Activated CD8-positive, alpha-beta T cell treated with anti-CD3 and anti-CD28 coated beads for 36 hours (primary cell): ENCODE measurements around the gene ATXN2L. TPM values are rescaled to one million over a fixed set of nuclear protein-coding genes. Genes with fewer than 3 reads are reported as not detected.

Experiments used
- ATAC-seq: fragments of 200-7000 bp; cut with Tn5 transposase; one replicate; pipeline ENCODE4 v1.10.0; 2021; ENCODE audit warnings: mild to moderate bottlenecking, moderate library complexity
- CTCF ChIA-PET: fragments of 350-600 bp; sonication (Branson Sonifier 250); formaldehyde crosslinking; loops from one replicate; lab custom pipeline; 2021; ENCODE audit warnings: antibody characterized with exemption; lab: Charles Lee
- POLR2A ChIA-PET: fragments of 350-600 bp; sonication (Branson Sonifier 250); formaldehyde crosslinking; loops from one replicate; lab custom pipeline; 2021; ENCODE audit warnings: antibody characterized with exemption; lab: Charles Lee
- DNase-seq: peaks from one replicate; pipeline ENCODE4 v3.0.0-alpha.2; 2020
- H3K27ac Mint-ChIP-seq: one replicate; pipeline ENCODE4 v1.8.0; 2021; ENCODE audit warnings: mild to moderate bottlenecking, mixed read lengths
- H3K27me3 Mint-ChIP-seq: one replicate; pipeline ENCODE4 v1.8.0; 2021; ENCODE audit warnings: mixed read lengths
- H3K36me3 Mint-ChIP-seq: one replicate; pipeline ENCODE4 v1.8.0; 2021; ENCODE audit warnings: low read depth, mixed read lengths
- H3K4me1 Mint-ChIP-seq: one replicate; pipeline ENCODE4 v1.8.0; 2021; ENCODE audit warnings: low read depth, mixed read lengths
- H3K4me3 Mint-ChIP-seq: one replicate; pipeline ENCODE4 v1.8.0; 2021; ENCODE audit warnings: mild to moderate bottlenecking, moderate library complexity, mixed read lengths
- H3K9me3 Mint-ChIP-seq: one replicate; pipeline ENCODE4 v1.8.0; 2021; ENCODE audit warnings: mixed read lengths
- intact Hi-C: fragments of 100-400 bp; cut with micrococcal nuclease; formaldehyde crosslinking; loops from one replicate; pipeline ENCODE4 v1.10.0; 2022
- total RNA-seq, 2 experiments: library from RNA; stranded (reverse); gene quantifications; one replicate each; pipeline ENCODE4 v1.2.3, GENCODE V29; 2021
- TF ChIP-seq, protein P1 (sequence below): fragments of 200-600 bp; IDR thresholded peaks from one replicate; pipeline ENCODE4 v1.8.0; 2022; ENCODE audit warnings: antibody characterized with exemption, mild to moderate bottlenecking

ATXN2L gene
- total RNA-seq, 2 experiments from 2014 or later: 322 to 333 TPM

DNA sequence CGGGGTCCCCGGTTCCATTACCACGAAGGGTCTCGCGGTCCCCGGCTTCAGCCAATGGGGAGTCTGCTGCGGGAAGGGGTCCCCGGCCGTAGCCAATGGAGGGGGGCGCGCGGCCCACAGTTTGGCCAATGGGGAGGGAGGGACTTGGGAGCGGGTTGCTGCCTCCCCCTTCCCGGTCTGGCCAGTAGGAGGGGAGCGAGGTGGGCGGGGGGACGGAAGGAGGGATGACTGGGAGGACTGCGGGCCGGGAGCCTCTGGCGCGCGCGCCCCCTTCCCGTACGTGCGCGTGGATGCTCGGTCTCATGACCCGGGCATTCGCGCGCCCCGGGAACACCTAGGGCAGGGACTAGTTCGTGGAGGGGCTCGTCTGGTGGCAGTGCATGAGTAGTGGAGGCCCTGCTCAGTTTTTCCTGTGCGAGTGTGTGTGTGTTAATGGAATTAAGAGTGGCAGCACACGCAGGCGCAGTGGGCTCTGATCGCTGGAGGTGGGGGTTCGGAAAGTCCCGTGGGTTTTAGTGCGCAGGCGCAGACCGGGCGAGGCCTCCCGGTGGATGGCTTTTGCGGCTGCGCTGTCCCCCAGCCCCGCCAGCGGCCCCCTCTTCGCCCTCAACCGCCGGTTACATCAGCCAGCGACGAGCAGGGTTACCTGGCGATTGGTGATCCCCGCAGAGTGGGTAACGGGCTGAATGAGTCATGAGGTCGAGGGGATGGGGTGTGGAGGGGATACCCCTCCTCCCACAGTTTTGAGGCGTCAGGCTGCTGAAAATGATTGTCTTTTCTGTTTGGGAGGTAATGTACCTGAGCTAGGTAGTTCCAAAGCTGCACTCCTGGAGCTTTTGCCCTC lies 1.3 kb downstream of the ATXN2L start:
- H3K36me3 Mint-ChIP-seq: peaks cover 69% of the 10 kb centered on the region
- peak overlapping the region; percentile 99 for H3K4me3 Mint-ChIP-seq
- no peaks in the 10 kb centered on the region for H3K9me3 Mint-ChIP-seq
- H3K27me3 Mint-ChIP-seq: no peaks in the 10 kb centered on the region
- intact Hi-C loops: loop anchor here (1.0 to 5.0 kb wide), 2 partner anchors 22 to 332 kb away; partner anchors contain the start of genes APOBR, CLN3 and TUFM
- ATAC-seq (peak; percentile 78), DNase-seq (peak; percentile 98)
- peaks cover 53% of the 10 kb centered on the region for H3K4me1 Mint-ChIP-seq
- POLR2A ChIA-PET: interaction anchor here (0.7 to 20.4 kb wide), 9 partner anchors 8 to 330 kb away, joined by 3 to 485 read pairs (median 8); partner anchors contain the start of genes ATP2A1, RABEP2, SH2B1 and TUFM
- CTCF ChIA-PET: interaction anchor here (1.9 kb wide), 1 partner anchor 121 kb away, joined by 5 read pairs; no protein-coding TSS in a partner anchor
- TF ChIP-seq, protein P1, sequence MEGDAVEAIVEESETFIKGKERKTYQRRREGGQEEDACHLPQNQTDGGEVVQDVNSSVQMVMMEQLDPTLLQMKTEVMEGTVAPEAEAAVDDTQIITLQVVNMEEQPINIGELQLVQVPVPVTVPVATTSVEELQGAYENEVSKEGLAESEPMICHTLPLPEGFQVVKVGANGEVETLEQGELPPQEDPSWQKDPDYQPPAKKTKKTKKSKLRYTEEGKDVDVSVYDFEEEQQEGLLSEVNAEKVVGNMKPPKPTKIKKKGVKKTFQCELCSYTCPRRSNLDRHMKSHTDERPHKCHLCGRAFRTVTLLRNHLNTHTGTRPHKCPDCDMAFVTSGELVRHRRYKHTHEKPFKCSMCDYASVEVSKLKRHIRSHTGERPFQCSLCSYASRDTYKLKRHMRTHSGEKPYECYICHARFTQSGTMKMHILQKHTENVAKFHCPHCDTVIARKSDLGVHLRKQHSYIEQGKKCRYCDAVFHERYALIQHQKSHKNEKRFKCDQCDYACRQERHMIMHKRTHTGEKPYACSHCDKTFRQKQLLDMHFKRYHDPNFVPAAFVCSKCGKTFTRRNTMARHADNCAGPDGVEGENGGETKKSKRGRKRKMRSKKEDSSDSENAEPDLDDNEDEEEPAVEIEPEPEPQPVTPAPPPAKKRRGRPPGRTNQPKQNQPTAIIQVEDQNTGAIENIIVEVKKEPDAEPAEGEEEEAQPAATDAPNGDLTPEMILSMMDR: no peak
- H3K27ac Mint-ChIP-seq: peak overlapping the region; percentile 100

DNA sequence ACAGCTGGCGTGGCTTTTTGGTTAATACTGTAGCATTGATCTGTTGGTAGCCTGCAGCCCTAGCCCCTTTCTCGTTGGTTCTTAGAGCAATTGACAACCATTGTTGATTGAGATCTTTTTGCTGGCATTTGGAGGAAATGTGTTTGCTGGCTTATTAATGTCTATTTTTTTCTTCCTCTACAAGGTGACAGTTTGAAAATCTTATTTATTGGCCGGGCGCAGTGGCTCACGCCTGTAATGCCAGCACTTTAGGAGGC lies 1.8 kb downstream of the ATXN2L start:
- ChIA-PET CTCF (interaction anchor here (1.9 kb wide), 1 partner anchor 121 kb away, joined by 5 read pairs; no protein-coding TSS in a partner anchor), POLR2A (interaction anchor here (1.4 to 20.4 kb wide), 4 partner anchors 8 to 55 kb away, joined by 5 to 485 read pairs (median 9); partner anchors contain the start of genes ATP2A1 and TUFM)
- TF ChIP-seq, protein P1: no peak
- ATAC-seq: no peak
- peak overlapping the region; percentile 100 for H3K27ac Mint-ChIP-seq
- H3K4me1 Mint-ChIP-seq: peaks cover 57% of the 10 kb centered on the region
- H3K9me3 Mint-ChIP-seq: no peaks in the 10 kb centered on the region
- DNase-seq: no peak
- H3K36me3 Mint-ChIP-seq: peaks cover 73% of the 10 kb centered on the region
- no peaks in the 10 kb centered on the region for H3K27me3 Mint-ChIP-seq
- intact Hi-C loops: loop anchor here (1.0 to 5.0 kb wide), 2 partner anchors 22 to 332 kb away; partner anchors contain the start of genes APOBR, CLN3 and TUFM
- peak overlapping the region; percentile 99 for H3K4me3 Mint-ChIP-seq

DNA sequence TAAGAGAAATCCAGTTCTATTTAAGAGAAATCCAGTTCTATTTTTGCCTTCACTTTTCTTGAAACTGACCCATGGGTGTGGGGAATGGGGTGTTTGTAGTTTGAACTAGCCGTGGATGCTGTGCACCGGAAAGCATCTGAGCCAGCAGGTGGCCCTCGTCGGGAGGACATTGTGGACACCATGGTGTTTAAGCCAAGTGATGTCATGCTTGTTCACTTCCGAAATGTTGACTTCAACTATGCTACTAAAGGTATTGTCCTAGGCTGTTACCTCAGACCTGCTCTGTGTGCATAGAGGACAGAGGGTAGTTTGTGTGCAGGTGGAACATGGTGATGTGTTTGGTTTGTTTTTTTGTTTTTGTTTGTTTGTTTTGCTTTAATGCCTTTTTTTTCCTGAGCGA lies 3.3 kb downstream of the ATXN2L start:
- peak overlapping the region; percentile 100 for H3K27ac Mint-ChIP-seq

DNA sequence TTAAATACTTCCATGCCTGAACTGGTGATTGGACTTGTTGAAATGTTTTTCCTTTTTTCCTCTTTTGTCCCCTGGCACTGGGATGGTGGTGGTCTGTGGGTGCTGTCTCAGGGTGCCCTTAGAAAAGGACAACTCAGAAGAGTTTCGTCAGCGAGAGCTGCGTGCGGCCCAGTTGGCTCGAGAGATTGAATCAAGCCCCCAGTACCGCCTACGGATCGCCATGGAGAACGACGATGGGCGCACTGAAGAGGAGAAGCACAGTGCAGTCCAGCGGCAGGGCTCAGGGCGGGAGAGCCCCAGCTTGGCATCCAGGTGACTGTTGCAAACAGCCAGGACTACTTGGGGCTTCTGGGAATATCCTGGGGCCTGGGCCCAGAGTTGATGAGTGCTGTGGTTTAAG lies 6.9 kb downstream of the ATXN2L start:
- H3K36me3 Mint-ChIP-seq: peaks cover 87% of the 10 kb centered on the region
- ATAC-seq (no peak), DNase-seq (no peak)
- peak overlapping the region; percentile 55 for H3K27ac Mint-ChIP-seq
- CTCF ChIA-PET: interaction anchor here (1.3 kb wide), 1 partner anchor 115 kb away, joined by 4 read pairs; no protein-coding TSS in a partner anchor
- peaks cover 46% of the 10 kb centered on the region for H3K4me1 Mint-ChIP-seq
- intact Hi-C loops: no loop called here
- H3K27me3 Mint-ChIP-seq: no peaks in the 10 kb centered on the region
- no peak overlapping the region for H3K4me3 Mint-ChIP-seq
- no peaks in the 10 kb centered on the region for H3K9me3 Mint-ChIP-seq
- TF ChIP-seq, protein P1: no peak
- POLR2A ChIA-PET: interaction anchor here (1.7 to 20.4 kb wide), 2 partner anchors 12 to 123 kb away, joined by 4 to 485 read pairs; partner anchors contain the start of gene TUFM

More for the DNA sequence above, 3.3 kb downstream of the ATXN2L start:
- Mint-ChIP-seq H3K27me3 (no peaks in the 10 kb centered on the region), H3K36me3 (peaks cover 75% of the 10 kb centered on the region), H3K4me1 (peaks cover 50% of the 10 kb centered on the region), H3K4me3 (peak overlapping the region; percentile 45), H3K9me3 (no peaks in the 10 kb centered on the region)
- DNase-seq (no peak), ATAC-seq (no peak)
- TF ChIP-seq, protein P1: no peak
- ChIA-PET CTCF (interaction anchor here (0.9 kb wide), 1 partner anchor 19 kb away, joined by 3 read pairs; no protein-coding TSS in a partner anchor), POLR2A (interaction anchor here (0.6 to 20.4 kb wide), 2 partner anchors 15 to 228 kb away, joined by 4 to 485 read pairs; partner anchors contain the start of gene TUFM)
- intact Hi-C loops: no loop called here
